SK-N-SH treated with all-trans-retinoic acid at 6 μM for 48 hours (cell line): Measurements from ENCODE around the gene NARS2.

ENCODE experiments used
- ARNTL ChIP-seq: fragments of 450-650 bp; formaldehyde crosslinking; IDR thresholded peaks from 2 replicates; pipeline ENCODE4 v1.5.0; 2020; ENCODE audit warnings: low read depth, mild to moderate bottlenecking, moderate library complexity, borderline replicate concordance
- BACH2 ChIP-seq: fragments of 250-450 bp; sonication (Bioruptor Pico); IDR thresholded peaks from 2 replicates; pipeline ENCODE4 v1.9.0; 2021; ENCODE audit warnings: mild to moderate bottlenecking, borderline replicate concordance
- CSDC2 ChIP-seq: fragments of 250-450 bp; sonication (Bioruptor Pico); IDR thresholded peaks from 2 replicates; pipeline ENCODE4 v1.5.0; 2020; ENCODE audit warnings: mild to moderate bottlenecking, moderate library complexity
- RARB ChIP-seq: fragments of 250-450 bp; sonication (Bioruptor Pico); IDR thresholded peaks from 2 replicates; pipeline ENCODE4 v1.8.0; 2021; ENCODE audit warnings: mild to moderate bottlenecking, moderate library complexity
- SNAI2 ChIP-seq: fragments of 250-450 bp; sonication (Bioruptor Pico); IDR thresholded peaks from 2 replicates; pipeline ENCODE4 v1.5.0; 2020; ENCODE audit warnings: mild to moderate bottlenecking, moderate library complexity
- TCF4 ChIP-seq: fragments of 250-450 bp; sonication (Bioruptor Pico); IDR thresholded peaks from 2 replicates; pipeline ENCODE4 v1.8.0; 2021; ENCODE audit warnings: mild to moderate bottlenecking, moderate library complexity, borderline replicate concordance
- ZFP3 ChIP-seq: fragments of 250-450 bp; sonication (Bioruptor Pico); IDR thresholded peaks from 2 replicates; pipeline ENCODE4 v1.5.0; 2020; ENCODE audit warnings: mild to moderate bottlenecking, moderate library complexity
- ZFP30 ChIP-seq: fragments of 450-650 bp; formaldehyde crosslinking; IDR thresholded peaks from 2 replicates; pipeline ENCODE4 v1.5.0; 2022; ENCODE audit warnings: mild to moderate bottlenecking, moderate library complexity
- ZNF565 ChIP-seq: fragments of 450-650 bp; formaldehyde crosslinking; conservative IDR thresholded peaks from 2 replicates; pipeline ENCODE4 v1.5.0; 2020; ENCODE audit warnings: low read depth, mild to moderate bottlenecking, moderate library complexity
- ZNF8 ChIP-seq: fragments of 450-650 bp; formaldehyde crosslinking; IDR thresholded peaks from 2 replicates; pipeline ENCODE4 v1.5.0; 2020; ENCODE audit warnings: mild to moderate bottlenecking, moderate library complexity
- TF ChIP-seq, protein P1 (sequence below): fragments of 250-450 bp; sonication (Bioruptor Pico); IDR thresholded peaks from 2 replicates; pipeline ENCODE4 v1.8.0; 2020; ENCODE audit warnings: mild to moderate bottlenecking, moderate library complexity, borderline replicate concordance
- TF ChIP-seq, protein P2 (sequence below): fragments of 250-450 bp; sonication (Bioruptor Pico); IDR thresholded peaks from 2 replicates; pipeline ENCODE4 v1.5.1; 2021; ENCODE audit warnings: mild to moderate bottlenecking, moderate library complexity
- TF ChIP-seq, protein P3 (sequence below): fragments of 250-450 bp; sonication (Bioruptor Pico); IDR thresholded peaks from 2 replicates; pipeline ENCODE4 v1.5.0; 2020; ENCODE audit warnings: mild to moderate bottlenecking, moderate library complexity
- TF ChIP-seq, protein P4 (sequence below): fragments of 250-450 bp; sonication (Bioruptor Pico); IDR thresholded peaks from 2 replicates; pipeline ENCODE4 v1.5.1; 2020; ENCODE audit warnings: low read depth, mild to moderate bottlenecking, moderate library complexity

DNA sequence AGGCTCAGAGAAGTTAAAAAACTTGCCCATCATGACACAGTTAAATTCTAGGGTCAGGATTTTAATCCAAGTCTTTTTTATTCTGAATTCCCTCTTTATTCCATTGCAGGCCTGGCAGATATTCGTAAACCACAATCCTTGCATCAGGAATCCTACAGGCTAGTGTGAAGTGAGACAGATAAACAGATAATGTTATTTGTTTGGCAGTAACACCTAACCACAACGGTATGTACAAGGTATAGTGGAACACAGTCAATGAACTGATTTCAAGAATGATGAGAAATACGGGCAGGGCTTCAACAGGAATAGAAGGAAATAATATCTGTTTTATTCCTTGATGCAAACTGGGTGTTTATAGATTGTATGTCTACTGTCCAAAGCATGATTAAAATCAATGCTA lies 32.0 kb upstream of the NARS2 start:
- TF ChIP-seq ZNF8 (CRISPR knock-in tag) (no peak), TCF4 (CRISPR knock-in tag) (no peak), ZFP30 (CRISPR knock-in tag) (no peak), ZFP3 (CRISPR knock-in tag) (no peak), SNAI2 (no peak), RARB (CRISPR knock-in tag) (no peak), CSDC2 (no peak), ARNTL (CRISPR knock-in tag) (no peak), ZNF565 (no peak), BACH2 (CRISPR knock-in tag) (no peak)
- TF ChIP-seq, protein P1, sequence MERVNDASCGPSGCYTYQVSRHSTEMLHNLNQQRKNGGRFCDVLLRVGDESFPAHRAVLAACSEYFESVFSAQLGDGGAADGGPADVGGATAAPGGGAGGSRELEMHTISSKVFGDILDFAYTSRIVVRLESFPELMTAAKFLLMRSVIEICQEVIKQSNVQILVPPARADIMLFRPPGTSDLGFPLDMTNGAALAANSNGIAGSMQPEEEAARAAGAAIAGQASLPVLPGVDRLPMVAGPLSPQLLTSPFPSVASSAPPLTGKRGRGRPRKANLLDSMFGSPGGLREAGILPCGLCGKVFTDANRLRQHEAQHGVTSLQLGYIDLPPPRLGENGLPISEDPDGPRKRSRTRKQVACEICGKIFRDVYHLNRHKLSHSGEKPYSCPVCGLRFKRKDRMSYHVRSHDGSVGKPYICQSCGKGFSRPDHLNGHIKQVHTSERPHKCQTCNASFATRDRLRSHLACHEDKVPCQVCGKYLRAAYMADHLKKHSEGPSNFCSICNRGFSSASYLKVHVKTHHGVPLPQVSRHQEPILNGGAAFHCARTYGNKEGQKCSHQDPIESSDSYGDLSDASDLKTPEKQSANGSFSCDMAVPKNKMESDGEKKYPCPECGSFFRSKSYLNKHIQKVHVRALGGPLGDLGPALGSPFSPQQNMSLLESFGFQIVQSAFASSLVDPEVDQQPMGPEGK: no peak
- TF ChIP-seq, protein P2, sequence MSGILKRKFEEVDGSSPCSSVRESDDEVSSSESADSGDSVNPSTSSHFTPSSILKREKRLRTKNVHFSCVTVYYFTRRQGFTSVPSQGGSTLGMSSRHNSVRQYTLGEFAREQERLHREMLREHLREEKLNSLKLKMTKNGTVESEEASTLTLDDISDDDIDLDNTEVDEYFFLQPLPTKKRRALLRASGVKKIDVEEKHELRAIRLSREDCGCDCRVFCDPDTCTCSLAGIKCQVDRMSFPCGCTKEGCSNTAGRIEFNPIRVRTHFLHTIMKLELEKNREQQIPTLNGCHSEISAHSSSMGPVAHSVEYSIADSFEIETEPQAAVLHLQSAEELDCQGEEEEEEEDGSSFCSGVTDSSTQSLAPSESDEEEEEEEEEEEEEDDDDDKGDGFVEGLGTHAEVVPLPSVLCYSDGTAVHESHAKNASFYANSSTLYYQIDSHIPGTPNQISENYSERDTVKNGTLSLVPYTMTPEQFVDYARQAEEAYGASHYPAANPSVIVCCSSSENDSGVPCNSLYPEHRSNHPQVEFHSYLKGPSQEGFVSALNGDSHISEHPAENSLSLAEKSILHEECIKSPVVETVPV (CRISPR knock-in tag): no peak
- TF ChIP-seq, protein P3, sequence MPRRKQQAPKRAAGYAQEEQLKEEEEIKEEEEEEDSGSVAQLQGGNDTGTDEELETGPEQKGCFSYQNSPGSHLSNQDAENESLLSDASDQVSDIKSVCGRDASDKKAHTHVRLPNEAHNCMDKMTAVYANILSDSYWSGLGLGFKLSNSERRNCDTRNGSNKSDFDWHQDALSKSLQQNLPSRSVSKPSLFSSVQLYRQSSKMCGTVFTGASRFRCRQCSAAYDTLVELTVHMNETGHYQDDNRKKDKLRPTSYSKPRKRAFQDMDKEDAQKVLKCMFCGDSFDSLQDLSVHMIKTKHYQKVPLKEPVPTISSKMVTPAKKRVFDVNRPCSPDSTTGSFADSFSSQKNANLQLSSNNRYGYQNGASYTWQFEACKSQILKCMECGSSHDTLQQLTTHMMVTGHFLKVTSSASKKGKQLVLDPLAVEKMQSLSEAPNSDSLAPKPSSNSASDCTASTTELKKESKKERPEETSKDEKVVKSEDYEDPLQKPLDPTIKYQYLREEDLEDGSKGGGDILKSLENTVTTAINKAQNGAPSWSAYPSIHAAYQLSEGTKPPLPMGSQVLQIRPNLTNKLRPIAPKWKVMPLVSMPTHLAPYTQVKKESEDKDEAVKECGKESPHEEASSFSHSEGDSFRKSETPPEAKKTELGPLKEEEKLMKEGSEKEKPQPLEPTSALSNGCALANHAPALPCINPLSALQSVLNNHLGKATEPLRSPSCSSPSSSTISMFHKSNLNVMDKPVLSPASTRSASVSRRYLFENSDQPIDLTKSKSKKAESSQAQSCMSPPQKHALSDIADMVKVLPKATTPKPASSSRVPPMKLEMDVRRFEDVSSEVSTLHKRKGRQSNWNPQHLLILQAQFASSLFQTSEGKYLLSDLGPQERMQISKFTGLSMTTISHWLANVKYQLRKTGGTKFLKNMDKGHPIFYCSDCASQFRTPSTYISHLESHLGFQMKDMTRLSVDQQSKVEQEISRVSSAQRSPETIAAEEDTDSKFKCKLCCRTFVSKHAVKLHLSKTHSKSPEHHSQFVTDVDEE (CRISPR knock-in tag): no peak
- TF ChIP-seq, protein P4, sequence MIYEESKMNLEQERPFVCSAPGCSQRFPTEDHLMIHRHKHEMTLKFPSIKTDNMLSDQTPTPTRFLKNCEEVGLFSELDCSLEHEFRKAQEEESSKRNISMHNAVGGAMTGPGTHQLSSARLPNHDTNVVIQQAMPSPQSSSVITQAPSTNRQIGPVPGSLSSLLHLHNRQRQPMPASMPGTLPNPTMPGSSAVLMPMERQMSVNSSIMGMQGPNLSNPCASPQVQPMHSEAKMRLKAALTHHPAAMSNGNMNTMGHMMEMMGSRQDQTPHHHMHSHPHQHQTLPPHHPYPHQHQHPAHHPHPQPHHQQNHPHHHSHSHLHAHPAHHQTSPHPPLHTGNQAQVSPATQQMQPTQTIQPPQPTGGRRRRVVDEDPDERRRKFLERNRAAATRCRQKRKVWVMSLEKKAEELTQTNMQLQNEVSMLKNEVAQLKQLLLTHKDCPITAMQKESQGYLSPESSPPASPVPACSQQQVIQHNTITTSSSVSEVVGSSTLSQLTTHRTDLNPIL (CRISPR knock-in tag): no peak
